ENCODE data around the gene LDB3. TPM values are rescaled to one million over a fixed set of nuclear protein-coding genes. Genes with fewer than 3 reads are reported as not detected.
A peak's percentile ranks its signal among the peaks of the same experiment; 100 is the strongest.

Gene LDB3
- total and polyA plus RNA-seq, 9 of the 15 experiments (the other 6 are each of a cell fraction or from before 2014, with no cell fraction given) = 0.03 TPM; not detected in 8

DNA sequence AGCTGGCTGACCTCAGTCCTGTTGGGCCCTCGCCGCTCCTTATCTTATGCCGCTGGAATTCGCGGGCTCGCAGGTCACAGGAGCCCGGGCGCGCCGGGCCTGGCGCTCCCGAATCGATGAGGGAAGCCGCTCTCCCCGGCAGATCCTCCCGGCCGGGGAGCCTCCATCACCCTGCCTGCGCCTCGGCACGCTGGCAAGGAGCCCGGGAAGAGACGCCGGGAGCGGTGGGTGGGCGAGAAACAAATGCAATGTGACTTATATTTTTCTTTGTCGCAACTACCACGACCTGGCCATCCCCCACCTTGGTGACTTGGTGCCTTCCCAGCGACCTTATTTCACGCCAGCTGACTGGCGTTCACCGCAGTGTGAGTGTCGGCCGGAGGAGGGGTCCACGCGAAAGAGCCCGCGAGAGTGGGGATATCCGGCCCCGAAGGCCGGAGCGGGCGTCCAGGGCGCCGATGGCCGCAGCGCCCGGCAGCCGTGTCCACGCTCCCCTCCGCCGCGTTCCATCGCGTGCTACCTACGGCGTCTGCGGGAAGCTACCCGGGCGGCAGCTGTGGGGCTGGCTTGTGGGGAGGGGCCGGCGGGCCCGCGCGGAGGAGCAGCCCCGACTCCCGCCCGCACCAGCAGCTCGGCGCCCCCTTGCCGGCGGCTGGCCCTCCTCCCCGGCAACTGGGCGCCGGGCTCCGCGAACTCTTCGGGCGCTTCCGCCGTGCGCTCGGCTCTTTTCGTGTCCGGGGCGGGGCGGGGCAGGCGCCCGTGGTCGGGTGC lies 87.6 kb downstream of the LDB3 start (continued):
- TF ChIP-seq, protein P1, sequence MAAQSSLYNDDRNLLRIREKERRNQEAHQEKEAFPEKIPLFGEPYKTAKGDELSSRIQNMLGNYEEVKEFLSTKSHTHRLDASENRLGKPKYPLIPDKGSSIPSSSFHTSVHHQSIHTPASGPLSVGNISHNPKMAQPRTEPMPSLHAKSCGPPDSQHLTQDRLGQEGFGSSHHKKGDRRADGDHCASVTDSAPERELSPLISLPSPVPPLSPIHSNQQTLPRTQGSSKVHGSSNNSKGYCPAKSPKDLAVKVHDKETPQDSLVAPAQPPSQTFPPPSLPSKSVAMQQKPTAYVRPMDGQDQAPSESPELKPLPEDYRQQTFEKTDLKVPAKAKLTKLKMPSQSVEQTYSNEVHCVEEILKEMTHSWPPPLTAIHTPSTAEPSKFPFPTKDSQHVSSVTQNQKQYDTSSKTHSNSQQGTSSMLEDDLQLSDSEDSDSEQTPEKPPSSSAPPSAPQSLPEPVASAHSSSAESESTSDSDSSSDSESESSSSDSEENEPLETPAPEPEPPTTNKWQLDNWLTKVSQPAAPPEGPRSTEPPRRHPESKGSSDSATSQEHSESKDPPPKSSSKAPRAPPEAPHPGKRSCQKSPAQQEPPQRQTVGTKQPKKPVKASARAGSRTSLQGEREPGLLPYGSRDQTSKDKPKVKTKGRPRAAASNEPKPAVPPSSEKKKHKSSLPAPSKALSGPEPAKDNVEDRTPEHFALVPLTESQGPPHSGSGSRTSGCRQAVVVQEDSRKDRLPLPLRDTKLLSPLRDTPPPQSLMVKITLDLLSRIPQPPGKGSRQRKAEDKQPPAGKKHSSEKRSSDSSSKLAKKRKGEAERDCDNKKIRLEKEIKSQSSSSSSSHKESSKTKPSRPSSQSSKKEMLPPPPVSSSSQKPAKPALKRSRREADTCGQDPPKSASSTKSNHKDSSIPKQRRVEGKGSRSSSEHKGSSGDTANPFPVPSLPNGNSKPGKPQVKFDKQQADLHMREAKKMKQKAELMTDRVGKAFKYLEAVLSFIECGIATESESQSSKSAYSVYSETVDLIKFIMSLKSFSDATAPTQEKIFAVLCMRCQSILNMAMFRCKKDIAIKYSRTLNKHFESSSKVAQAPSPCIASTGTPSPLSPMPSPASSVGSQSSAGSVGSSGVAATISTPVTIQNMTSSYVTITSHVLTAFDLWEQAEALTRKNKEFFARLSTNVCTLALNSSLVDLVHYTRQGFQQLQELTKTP (IDR thresholded peaks at IDR 0.05; ENCODE audit: low read depth in 1 of 2, partially characterized antibody in 2 of 2) = no peak
- TF ChIP-seq TARDBP (IDR thresholded peaks at IDR 0.05) (0 out of 2 replicates have a peak, but pooled peaks have one; percentile 27), NCOA1 (IDR thresholded peaks at IDR 0.05; ENCODE audit: low read depth) (no peak), MBD2 (IDR thresholded peaks at IDR 0.05; ENCODE audit: borderline replicate concordance, low read depth) (peak; percentile 17; the same call in 1 of the 2 replicates), SNRNP70 (optimal IDR thresholded peaks at IDR 0.05; ENCODE audit: low read depth, low read length) (no peak), ZNF253 (CRISPR knock-in tag; conservative IDR thresholded peaks at IDR 0.05) (no peak), FOS (IDR thresholded peaks at IDR 0.05; ENCODE audit: extremely low read depth, insufficient read length) (no peak), RBM22 (IDR thresholded peaks at IDR 0.05; ENCODE audit: low read depth, low read length, poor library complexity, severe bottlenecking) (no peak), ZNF347 (CRISPR knock-in tag; IDR thresholded peaks at IDR 0.05; ENCODE audit: low read depth) (no peak), ZNF444 (CRISPR knock-in tag; IDR thresholded peaks at IDR 0.05) (no peak), ZNF3 (CRISPR knock-in tag; IDR thresholded peaks at IDR 0.05) (no peak), ZNF311 (CRISPR knock-in tag; IDR thresholded peaks at IDR 0.05) (no peak), BRD9 (IDR thresholded peaks at IDR 0.05; ENCODE audit: low read depth, partially characterized antibody) (no peak), ZKSCAN3 (CRISPR knock-in tag; IDR thresholded peaks at IDR 0.05) (no peak), CREM (IDR thresholded peaks at IDR 0.05; ENCODE audit: low read depth) (no peak; the same call in 1 of the 2 replicates), TEAD2 (tag; IDR thresholded peaks at IDR 0.05) (peak; percentile 77; the same call in 1 of the 2 replicates), PHF20 (IDR thresholded peaks at IDR 0.05; ENCODE audit: partially characterized antibody) (peak; percentile 14)
- TF ChIP-seq, protein P2, sequence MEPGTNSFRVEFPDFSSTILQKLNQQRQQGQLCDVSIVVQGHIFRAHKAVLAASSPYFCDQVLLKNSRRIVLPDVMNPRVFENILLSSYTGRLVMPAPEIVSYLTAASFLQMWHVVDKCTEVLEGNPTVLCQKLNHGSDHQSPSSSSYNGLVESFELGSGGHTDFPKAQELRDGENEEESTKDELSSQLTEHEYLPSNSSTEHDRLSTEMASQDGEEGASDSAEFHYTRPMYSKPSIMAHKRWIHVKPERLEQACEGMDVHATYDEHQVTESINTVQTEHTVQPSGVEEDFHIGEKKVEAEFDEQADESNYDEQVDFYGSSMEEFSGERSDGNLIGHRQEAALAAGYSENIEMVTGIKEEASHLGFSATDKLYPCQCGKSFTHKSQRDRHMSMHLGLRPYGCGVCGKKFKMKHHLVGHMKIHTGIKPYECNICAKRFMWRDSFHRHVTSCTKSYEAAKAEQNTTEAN (CRISPR knock-in tag; IDR thresholded peaks at IDR 0.05) = no peak; the same call in 1 of the 2 replicates
- TF ChIP-seq, protein P3, sequence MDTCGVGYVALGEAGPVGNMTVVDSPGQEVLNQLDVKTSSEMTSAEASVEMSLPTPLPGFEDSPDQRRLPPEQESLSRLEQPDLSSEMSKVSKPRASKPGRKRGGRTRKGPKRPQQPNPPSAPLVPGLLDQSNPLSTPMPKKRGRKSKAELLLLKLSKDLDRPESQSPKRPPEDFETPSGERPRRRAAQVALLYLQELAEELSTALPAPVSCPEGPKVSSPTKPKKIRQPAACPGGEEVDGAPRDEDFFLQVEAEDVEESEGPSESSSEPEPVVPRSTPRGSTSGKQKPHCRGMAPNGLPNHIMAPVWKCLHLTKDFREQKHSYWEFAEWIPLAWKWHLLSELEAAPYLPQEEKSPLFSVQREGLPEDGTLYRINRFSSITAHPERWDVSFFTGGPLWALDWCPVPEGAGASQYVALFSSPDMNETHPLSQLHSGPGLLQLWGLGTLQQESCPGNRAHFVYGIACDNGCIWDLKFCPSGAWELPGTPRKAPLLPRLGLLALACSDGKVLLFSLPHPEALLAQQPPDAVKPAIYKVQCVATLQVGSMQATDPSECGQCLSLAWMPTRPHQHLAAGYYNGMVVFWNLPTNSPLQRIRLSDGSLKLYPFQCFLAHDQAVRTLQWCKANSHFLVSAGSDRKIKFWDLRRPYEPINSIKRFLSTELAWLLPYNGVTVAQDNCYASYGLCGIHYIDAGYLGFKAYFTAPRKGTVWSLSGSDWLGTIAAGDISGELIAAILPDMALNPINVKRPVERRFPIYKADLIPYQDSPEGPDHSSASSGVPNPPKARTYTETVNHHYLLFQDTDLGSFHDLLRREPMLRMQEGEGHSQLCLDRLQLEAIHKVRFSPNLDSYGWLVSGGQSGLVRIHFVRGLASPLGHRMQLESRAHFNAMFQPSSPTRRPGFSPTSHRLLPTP (IDR thresholded peaks at IDR 0.05; ENCODE audit: borderline replicate concordance, extremely low read depth, insufficient read length) = no peak
- TF ChIP-seq, protein P4, sequence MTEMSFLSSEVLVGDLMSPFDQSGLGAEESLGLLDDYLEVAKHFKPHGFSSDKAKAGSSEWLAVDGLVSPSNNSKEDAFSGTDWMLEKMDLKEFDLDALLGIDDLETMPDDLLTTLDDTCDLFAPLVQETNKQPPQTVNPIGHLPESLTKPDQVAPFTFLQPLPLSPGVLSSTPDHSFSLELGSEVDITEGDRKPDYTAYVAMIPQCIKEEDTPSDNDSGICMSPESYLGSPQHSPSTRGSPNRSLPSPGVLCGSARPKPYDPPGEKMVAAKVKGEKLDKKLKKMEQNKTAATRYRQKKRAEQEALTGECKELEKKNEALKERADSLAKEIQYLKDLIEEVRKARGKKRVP (CRISPR knock-in tag; IDR thresholded peaks at IDR 0.05) = no peak
